Activated CD4-positive, CD25-positive, alpha-beta regulatory T cell treated with anti-CD3 and anti-CD28 coated beads, Interleukin-2, amount 50 U/mL, for 24 hours (primary cell): Measurements from ENCODE around the gene TMEM217.
"Not testable (repeated sequence)": the region's sequence is repeated elsewhere in the genome, so short reads cannot be mapped to it uniquely, and the experiment has no call there.

Source experiments
- ATAC-seq, 2 donors: fragments of 150-1000 bp; cut with Tn5 transposase; one replicate each; pipeline ENCODE4 v1.10.0; 2021; ENCODE audit warnings: mild to moderate bottlenecking in 1 of 2, moderate library complexity in 1 of 2

TMEM217 gene

DNA sequence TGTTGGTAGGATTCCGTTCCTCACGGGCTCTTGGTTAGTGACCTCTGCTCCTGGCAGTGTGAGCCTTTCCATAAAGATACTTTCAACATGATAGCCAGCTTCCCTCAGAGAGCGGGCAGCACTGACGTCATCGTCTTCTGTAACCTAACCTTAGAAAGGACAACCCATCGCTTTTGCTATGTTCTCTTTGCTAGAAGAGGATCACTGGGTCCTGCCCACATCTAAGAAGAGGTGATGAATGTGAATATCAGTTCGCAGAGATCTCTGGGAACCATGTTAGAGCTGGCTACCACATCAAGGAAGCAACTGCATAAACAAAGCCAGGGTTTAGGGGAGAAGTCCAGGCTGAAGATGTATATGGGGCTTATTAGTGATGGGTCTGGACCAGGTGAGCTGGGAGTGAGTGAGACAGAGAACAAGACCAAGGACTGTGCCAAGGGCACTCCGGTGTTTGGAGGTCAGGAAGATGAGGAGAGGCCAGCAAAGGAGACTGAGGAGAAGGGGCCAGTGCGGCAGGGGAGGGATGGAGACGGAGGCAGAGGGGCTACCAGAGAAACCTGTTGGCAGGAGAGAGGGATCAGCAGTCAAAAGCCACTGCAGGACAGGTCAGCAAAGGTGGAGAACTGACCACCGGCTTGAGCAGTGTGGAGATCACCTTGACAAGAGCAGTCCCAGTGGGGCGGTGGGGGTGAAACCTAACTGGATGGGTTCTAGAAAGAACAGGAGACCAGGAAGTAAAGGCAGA lies 48.3 kb downstream of the TMEM217 start:
- peak; percentile 22 to 27 for ATAC-seq

DNA sequence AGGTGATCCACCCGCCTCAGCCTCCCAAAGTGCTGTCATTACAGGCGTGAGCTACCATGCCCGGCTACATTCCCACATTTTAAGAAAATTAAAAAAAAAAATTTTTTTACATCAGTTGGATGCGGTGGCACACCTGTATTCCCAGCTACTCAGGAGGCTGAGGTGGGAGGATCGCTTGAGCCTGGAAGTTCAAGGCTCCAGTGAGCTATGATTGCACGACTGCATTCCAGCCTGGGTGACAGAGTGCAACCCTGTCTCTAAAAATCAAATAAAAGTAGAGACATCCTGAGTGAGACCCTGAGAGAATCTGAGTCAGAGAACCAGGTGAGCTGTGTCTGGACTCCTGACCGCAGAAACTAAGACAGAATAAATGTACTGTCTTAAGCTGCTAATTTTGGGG lies 49.2 kb downstream of the TMEM217 start:
- ATAC-seq: no peak

- peak; percentile 85 to 89 for ATAC-seq
Measured at GRCh38 chr6:37207903-37208456, 50.0 kb downstream of the TMEM217 start.

DNA sequence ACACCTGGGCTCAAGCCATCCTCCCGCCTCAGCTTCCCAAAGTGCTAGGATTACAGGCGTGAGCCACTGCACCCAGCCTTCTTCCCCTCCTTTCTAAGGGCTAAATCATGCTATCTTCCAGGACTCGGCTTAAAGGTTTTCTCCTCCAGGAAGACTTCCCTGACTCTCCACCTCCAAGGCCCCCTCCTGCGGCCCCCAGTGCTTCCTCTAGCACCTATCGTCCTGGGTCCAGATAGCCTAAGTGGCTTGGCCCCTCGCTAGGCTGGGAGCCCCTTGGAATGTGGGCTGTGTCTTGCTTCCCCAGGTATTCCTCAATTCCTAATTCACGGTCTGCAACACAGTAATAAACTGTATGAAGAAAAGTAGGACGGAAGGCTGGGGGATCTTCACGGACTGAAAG lies 51.3 kb downstream of the TMEM217 start:
- no peak for ATAC-seq

DNA sequence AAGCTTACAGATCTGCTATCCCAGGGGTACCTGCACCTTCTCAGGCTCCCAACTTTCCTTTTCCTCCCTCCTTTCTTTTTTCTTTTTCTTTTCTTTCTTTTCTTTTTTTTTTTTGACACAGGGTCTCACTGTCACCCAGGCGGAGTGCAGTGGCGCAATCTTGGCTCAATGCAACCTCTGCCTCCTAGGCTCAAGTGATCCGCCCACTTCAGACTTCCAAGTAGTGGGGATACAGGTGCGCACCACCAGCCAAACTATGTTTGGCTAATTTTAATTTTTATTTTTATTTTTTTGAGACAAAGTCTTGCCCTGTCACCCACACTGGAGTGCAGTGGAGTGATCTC lies 52.0 kb downstream of the TMEM217 start:
- no peak for ATAC-seq

DNA sequence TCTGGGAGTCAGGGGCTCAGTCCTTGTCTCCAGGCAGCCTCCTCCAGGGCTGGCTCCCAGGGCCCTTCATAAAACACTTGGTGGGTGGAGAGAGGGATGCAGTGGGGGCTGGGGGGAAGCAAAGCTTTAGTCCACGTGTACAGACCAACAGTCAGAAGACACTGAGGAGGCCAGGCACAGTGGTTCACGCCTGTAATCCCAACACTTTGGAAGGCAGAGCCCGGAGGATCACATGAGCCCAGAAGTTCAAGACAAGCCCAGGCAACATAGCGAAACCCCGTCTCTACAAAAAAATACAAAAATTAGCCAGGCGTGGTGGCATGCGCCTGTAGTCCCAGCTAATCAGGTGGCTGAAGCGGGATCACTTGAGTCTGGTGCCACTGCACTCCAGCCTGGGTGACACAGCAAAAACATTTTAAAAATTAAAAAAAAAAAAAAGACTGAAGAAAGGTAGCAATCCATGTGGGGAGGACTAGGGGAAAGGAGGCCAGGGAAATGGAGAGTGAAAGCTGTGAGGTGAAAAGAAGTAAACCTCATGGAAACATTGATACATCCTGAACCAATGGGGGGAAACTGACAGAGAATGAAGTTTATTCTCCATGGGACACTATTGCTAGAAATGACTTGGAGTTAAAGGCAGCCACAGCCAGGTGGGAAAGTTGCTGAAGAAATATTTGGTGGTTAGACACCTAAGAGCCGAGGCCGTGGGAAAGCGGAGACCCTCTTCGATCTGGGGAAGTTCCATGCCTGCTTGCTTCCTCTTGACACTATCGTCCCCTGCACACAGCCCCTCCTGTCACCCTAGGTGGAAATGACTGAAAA lies 52.6 kb downstream of the TMEM217 start:
- ATAC-seq: no peak

- no peak for ATAC-seq
Measured at GRCh38 chr6:37204014-37204751, 53.8 kb downstream of the TMEM217 start.

DNA sequence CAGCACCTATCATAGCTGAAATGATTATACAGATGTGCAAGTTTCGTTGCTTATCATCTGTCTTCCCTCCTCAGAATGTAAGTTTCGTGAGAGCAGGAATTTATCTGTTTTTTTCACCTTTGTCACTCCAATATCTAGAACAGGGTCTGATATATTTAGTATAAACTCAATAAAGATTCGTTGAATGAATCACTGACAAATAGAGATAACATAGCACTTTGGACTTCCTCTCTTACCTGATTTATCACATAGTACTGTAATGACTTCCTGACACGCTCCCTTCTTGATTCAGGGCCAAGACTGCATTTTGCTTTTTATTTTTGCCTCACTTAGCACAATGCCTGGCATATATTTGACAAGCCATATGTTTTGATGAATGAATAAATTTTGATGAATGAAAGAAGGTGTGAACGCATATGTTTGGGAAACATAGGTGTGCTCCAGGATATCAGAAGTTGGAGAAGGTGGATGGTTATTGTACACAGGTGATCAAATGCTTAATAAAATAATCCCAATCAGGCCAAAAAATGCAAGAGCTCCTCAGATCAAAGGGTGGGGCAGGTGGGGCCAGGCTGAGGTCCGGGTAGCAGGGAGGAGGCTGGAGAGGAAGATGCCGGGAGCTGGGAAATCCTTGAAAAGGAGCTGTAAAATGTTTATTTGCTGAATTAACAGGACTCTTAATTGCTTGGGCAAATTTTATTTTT lies 55.0 kb downstream of the TMEM217 start:
- ATAC-seq: peak; percentile 79 to 84

- ATAC-seq: no peak
Measured at GRCh38 chr6:37201726-37202125, 56.2 kb downstream of the TMEM217 start.

GRCh38 chr6:37200085-37200484 lies 57.9 kb downstream of the TMEM217 start:
- ATAC-seq: no peak

DNA sequence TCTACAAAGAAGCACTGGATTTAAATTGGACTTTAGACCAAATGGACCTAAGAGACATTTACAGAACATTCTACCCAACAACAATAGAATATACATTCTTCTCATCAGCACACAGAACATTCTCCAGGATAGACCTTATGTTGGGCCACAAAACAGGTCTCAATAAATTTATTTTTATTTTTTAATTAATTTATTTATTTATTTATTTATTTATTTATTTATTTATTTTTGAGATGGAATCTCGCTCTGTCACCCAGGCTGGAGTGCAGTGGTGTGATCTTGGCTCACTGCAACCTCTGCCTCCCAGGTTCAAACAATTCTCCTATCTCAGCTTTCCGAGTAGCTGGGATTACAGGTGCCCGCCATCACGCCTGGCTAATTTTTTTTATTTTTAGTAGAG lies 61.5 kb downstream of the TMEM217 start:
- not testable (repeated sequence) for ATAC-seq

- ATAC-seq: peak; percentile 32 to 68
Measured at GRCh38 chr6:37194886-37195285, 63.1 kb downstream of the TMEM217 start.

GRCh38 chr6:37192666-37193065 lies 65.3 kb downstream of the TMEM217 start:
- ATAC-seq: no peak

GRCh38 chr6:37190159-37190535 lies 67.8 kb downstream of the TMEM217 start:
- ATAC-seq: peak; percentile 36 to 52

GRCh38 chr6:37188962-37189510 lies 68.9 kb downstream of the TMEM217 start:
- ATAC-seq: no peak

DNA sequence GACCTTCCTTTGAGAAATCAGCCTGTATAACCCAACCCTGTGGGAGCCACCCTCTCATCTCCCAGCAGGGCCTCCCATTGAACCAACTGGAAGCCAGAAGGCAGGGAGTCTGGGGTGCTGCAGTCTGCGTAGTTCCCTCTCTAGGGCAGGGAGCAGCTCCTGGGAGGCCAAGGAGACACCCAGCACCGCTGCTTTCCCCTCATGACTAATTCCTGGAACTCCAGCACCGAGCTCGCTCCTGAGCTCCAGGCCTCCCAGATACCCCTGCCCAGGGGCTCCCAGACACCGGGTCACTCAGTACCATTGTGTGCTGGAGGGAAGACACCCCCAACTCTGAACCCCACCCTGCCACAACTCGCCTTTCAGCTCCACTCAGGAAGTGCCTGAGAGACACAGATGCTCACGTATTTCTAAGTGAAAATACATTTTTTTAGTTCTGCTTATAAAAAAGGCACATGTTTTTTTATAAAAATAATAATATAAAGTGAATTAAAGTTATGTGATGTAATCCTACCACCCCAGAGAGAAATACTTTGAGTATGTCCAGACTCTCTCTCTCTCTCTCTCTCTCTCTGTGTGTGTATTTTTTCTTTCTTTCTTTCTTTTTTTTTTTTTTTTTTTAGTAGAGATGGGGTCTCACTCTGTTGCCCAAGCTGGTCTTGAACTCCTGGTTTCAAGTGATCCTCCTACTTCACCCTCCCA lies 70.5 kb downstream of the TMEM217 start:
- ATAC-seq: no peak

- ATAC-seq: not testable (repeated sequence)
Measured at GRCh38 chr6:37185949-37186720, 71.8 kb downstream of the TMEM217 start.

DNA sequence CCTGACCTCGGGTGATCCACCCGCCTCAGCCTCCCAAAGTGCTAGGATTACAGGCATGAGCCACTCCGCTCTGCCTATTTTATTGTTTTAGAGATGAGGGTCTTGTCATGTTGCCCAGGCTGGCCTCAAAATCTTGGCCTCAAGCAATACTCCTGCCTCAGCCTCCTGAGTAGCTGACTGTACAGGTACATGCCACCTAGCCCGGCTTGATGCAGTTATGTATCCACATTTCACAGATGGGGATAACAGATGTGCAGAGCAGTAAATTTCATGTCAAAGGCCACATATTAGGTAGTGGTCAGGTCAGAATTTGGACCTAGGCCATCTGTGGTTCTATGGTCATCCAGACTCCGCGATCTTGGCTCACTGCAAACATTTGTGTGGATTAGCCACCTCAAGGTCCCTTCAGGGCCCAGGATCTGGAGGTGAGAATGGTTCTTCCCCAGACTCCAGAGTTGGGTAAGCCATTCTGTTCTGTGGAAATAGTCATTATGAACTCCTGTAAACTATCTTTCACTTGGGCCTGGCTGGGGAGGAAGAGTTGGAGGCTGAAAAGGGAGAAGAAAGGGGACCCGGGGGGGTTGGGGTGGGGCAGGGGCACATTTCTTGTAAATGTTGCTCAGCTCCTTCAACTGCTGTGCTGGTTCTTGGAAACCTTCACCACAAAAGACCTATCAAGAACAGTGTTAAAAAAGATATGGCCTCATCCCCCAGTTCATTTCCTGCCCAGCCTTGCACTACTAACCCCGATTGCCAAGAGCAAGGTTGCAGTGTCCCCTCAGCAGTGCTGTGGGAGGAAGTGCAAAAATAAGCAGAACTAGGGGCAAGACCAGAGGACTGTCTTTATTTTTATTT lies 75.0 kb downstream of the TMEM217 start:
- ATAC-seq: peak; percentile 95 to 97

DNA sequence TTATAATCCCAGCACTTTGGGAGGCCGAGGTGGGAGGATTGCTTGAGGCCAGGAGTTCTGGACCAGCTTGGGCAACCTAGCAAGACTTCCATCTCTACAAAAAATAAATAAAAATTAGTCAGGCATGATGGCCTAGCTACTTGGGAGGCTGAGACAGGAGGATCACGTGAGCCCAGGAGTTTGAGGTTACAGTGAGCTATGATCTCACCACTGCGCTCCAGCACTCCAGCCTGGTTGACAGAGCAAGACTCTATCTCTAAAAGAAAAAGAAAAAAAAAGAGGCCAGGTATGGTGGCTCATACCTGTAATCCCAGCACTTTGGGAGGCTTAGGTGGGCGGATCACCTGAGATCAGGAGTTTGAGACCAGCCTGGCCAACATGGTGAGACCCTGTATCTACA lies 77.3 kb downstream of the TMEM217 start:
- ATAC-seq: not testable (repeated sequence)

DNA sequence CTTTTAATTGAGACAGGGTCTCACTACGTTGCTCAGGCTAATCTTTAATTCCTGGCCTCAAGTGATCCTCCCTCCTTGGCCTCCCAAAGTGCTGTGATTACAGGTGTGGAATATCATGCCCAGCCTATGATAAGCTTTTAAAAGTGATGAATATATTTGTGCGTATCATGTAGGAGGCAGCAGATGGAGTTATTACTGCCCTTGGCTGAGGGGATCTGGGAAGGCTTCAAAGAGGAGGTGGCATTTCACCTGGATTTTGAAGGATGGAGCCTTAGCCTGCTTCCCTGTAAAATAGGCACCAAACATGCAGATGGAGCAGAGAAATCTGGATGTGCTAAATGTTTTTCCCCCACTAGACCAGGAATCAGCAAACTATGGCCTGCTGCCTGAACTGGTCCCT lies 77.9 kb downstream of the TMEM217 start:
- no peak for ATAC-seq
